MCF 10A (cell line): ENCODE measurements around the gene POGK. TPM values are rescaled to one million over a fixed set of nuclear protein-coding genes. Genes with fewer than 3 reads are reported as not detected.

Experiments used
- BruUV-seq: library from RNA; stranded (reverse); fragments of 400-500 nt; replicated peaks from 2 replicates; lab custom pipeline; 2021; lab: Mats Ljungman, UMichigan
- CTCF ChIA-PET: fragments of 300-600 bp; sonication (Branson Sonifier 250); formaldehyde crosslinking; extraction: SDS; loops from one replicate; lab custom pipeline; 2021; ENCODE audit warnings: antibody characterized with exemption, inconsistent platforms; lab: Yijun Ruan, JAX
- POLR2A ChIA-PET: fragments of 300-600, 350-650 bp; sonication (Branson Sonifier 250); formaldehyde crosslinking; extraction: SDS; loops from one replicate; lab custom pipeline; 2020; ENCODE audit warnings: antibody characterized with exemption, inconsistent platforms; lab: Yijun Ruan, JAX
- DNase-seq: peaks from one replicate; pipeline ENCODE4 v3.0.0-alpha.2; 2018; ENCODE audit not compliant: unreplicated experiment
- H3K27ac Mint-ChIP-seq: one replicate; pipeline ENCODE4 v1.8.0; 2022; ENCODE audit warnings: mild to moderate bottlenecking, low read depth, mixed read lengths; ENCODE audit not compliant: unreplicated experiment
- H3K27me3 Mint-ChIP-seq: one replicate; pipeline ENCODE4 v1.8.0; 2022; ENCODE audit warnings: mixed read lengths; ENCODE audit not compliant: insufficient read depth, unreplicated experiment
- H3K36me3 Mint-ChIP-seq: one replicate; pipeline ENCODE4 v1.8.0; 2022; ENCODE audit warnings: mild to moderate bottlenecking, moderate library complexity, mixed read lengths; ENCODE audit not compliant: insufficient read depth, unreplicated experiment
- H3K4me1 Mint-ChIP-seq: one replicate; pipeline ENCODE4 v1.8.0; 2022; ENCODE audit warnings: mixed read lengths; ENCODE audit not compliant: insufficient read depth, unreplicated experiment
- H3K4me3 Mint-ChIP-seq: one replicate; pipeline ENCODE4 v1.8.0; 2022; ENCODE audit warnings: mild to moderate bottlenecking, moderate library complexity, mixed read lengths; ENCODE audit not compliant: unreplicated experiment
- H3K9me3 Mint-ChIP-seq: one replicate; pipeline ENCODE4 v1.8.0; 2022; ENCODE audit warnings: mixed read lengths; ENCODE audit not compliant: unreplicated experiment
- CTCF ChIP-seq: fragments of 200-600 bp; IDR thresholded peaks from one replicate; pipeline ENCODE4 v1.8.0; 2022; ENCODE audit warnings: antibody characterized with exemption, mild to moderate bottlenecking; ENCODE audit not compliant: unreplicated experiment
- intact Hi-C: fragments of 100-400 bp; cut with micrococcal nuclease; formaldehyde crosslinking; loops from 2 replicates; pipeline ENCODE4 v1.14.1; 2022
- total RNA-seq: library from RNA; stranded (reverse); gene quantifications from 2 replicates; pipeline ENCODE4 v1.2.3, GENCODE V29; 2022

POGK gene
- total RNA-seq, 1 experiment from 2014 or later: 71.8 TPM

DNA sequence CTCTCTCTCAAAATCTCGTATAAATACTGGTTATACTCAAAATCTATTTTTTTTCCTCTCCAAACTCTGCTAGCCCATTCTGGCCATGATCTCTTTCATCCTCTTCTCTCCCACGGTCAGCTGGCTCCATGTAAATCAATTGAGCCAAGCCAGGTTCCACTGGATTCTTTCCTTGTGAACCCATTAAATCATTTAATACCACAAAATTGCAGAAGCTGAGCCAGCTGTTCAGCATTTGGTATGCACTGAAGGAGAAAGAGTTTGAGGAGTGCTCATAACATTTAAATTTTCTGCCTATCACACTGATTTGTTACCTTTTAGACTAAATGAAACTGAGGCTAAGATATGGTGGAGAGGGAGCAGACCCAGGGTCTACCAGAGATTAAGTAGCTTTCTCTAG lies 65.9 kb downstream of the POGK start:
- Mint-ChIP-seq H3K4me3 (no peak overlapping the region), H3K4me1 (peaks cover 5% of the 10 kb centered on the region), H3K27me3 (no peaks in the 10 kb centered on the region), H3K9me3 (no peaks in the 10 kb centered on the region), H3K36me3 (no peaks in the 10 kb centered on the region), H3K27ac (no peak overlapping the region)
- ChIA-PET POLR2A (interaction anchor here (0.6 to 1.5 kb wide), 6 partner anchors 9 to 1136 kb away, joined by 3 to 4 read pairs (median 3); partner anchors contain the start of gene POGK), CTCF (interaction anchor here (0.7 to 32.8 kb wide), 8 partner anchors 22 to 629 kb away, joined by 3 to 1662 read pairs (median 8); partner anchors contain the start of genes POGK and POU2F1)
- BruUV-seq: no TSS peak
- intact Hi-C loops: no loop called here
- DNase-seq: no peak
- no peak for TF ChIP-seq CTCF

- POLR2A ChIA-PET: interaction anchor here (0.6 to 1.8 kb wide), 9 partner anchors 9 to 1137 kb away, joined by 3 to 6 read pairs (median 3); partner anchors contain the start of genes POGK, POU2F1 and TADA1
- Mint-ChIP-seq H3K4me1 (peaks cover 5% of the 10 kb centered on the region), H3K36me3 (no peaks in the 10 kb centered on the region), H3K27me3 (no peaks in the 10 kb centered on the region), H3K9me3 (no peaks in the 10 kb centered on the region), H3K27ac (no peak overlapping the region), H3K4me3 (no peak overlapping the region)
- intact Hi-C loops: no loop called here
- TF ChIP-seq CTCF: no peak
- CTCF ChIA-PET: interaction anchor here (0.9 to 32.8 kb wide), 8 partner anchors 23 to 628 kb away, joined by 3 to 1662 read pairs (median 8); partner anchors contain the start of genes POGK and POU2F1
- no peak for DNase-seq
- BruUV-seq: no TSS peak
Measured at GRCh38 chr1:166905900-166906299, 66.6 kb downstream of the POGK start.

Other genes with a start within 250 kb of the POGK start
- 14.7 and 15.9 TPM in 2 replicates for gene TADA1, start 36.8 kb downstream of the POGK start, total RNA-seq
- gene ILDR2, start 136.1 kb downstream of the POGK start, total RNA-seq: 0.42 TPM in 2 replicates
- gene MAEL, start 149.8 kb downstream of the POGK start, total RNA-seq: not detected in 2 replicates